ENCODE data around the gene ATP1A3.

Gene ATP1A3

DNA sequence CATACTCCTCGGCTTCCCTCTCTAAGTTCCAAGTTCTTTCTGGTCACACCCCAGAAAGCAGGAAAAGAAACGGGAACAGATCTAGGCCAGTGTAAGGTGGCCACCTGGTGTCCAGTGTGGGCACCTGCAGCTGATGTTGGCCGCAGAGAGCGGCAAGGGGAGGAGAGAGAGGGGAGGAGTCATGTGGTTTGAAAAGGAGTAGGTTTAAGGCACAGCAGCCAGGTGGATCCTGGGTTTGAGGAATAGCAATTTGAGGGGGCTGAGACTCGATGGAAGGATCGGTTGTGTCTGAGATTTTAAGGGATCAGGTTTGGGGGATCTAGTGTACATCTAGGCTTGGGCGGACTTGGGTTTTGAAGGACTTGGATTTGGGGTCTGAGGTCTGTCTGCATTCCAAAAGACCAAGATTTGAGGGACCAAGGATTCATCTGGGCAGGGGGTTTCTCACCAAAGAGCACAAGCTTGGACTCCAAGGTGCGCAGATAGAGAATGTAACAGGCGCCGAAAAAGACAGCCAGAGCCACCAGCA is 36.1 kb downstream of the ATP1A3 start:
- TF ChIP-seq, protein P1, sequence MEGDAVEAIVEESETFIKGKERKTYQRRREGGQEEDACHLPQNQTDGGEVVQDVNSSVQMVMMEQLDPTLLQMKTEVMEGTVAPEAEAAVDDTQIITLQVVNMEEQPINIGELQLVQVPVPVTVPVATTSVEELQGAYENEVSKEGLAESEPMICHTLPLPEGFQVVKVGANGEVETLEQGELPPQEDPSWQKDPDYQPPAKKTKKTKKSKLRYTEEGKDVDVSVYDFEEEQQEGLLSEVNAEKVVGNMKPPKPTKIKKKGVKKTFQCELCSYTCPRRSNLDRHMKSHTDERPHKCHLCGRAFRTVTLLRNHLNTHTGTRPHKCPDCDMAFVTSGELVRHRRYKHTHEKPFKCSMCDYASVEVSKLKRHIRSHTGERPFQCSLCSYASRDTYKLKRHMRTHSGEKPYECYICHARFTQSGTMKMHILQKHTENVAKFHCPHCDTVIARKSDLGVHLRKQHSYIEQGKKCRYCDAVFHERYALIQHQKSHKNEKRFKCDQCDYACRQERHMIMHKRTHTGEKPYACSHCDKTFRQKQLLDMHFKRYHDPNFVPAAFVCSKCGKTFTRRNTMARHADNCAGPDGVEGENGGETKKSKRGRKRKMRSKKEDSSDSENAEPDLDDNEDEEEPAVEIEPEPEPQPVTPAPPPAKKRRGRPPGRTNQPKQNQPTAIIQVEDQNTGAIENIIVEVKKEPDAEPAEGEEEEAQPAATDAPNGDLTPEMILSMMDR (conservative IDR thresholded peaks at IDR 0.05; ENCODE audit: low read depth, low read length): peak; percentile 92
- DNase-seq (ENCODE audit: low read depth): peak; percentile 62
- H3K4me3 ChIP-seq (ENCODE audit: low read length): peak overlapping the region; percentile 85

- DNase-seq (ENCODE audit: low read depth): no peak
- TF ChIP-seq, protein P1 (conservative IDR thresholded peaks at IDR 0.05; ENCODE audit: low read depth, low read length): no peak
- no peak overlapping the region for H3K4me3 ChIP-seq (ENCODE audit: low read length)
Observed at GRCh38 chr19:41957161-41957837, 36.7 kb downstream of the ATP1A3 start.

DNA sequence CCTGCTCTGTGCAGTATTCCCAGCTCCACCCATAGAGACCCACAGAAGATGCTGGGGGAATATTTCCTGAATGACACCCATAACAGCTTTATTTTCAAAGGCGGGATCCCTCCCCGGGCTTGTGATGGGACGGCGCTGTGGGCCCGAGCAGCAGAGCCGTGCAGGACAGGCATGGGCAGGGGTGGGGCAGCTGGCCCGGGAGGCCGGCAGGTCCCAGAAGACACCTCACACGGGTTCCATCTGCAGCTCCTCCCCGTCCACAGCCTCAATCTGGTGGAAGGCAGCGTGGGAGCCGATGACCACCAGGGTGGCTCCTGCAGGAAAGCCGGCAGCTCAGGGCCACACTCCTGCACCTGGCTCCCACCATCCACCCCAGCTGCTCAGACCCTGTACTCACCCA is 37.4 kb downstream of the ATP1A3 start:
- TF ChIP-seq, protein P1 (conservative IDR thresholded peaks at IDR 0.05; ENCODE audit: low read depth, low read length): no peak
- H3K4me3 ChIP-seq (ENCODE audit: low read length): no peak overlapping the region
- no peak for DNase-seq (ENCODE audit: low read depth)

- no peak for DNase-seq (ENCODE audit: low read depth)
- no peak overlapping the region for H3K4me3 ChIP-seq (ENCODE audit: low read length)
- TF ChIP-seq, protein P1 (conservative IDR thresholded peaks at IDR 0.05; ENCODE audit: low read depth, low read length): no peak
Observed at GRCh38 chr19:41955521-41955920, 38.5 kb downstream of the ATP1A3 start.

DNA sequence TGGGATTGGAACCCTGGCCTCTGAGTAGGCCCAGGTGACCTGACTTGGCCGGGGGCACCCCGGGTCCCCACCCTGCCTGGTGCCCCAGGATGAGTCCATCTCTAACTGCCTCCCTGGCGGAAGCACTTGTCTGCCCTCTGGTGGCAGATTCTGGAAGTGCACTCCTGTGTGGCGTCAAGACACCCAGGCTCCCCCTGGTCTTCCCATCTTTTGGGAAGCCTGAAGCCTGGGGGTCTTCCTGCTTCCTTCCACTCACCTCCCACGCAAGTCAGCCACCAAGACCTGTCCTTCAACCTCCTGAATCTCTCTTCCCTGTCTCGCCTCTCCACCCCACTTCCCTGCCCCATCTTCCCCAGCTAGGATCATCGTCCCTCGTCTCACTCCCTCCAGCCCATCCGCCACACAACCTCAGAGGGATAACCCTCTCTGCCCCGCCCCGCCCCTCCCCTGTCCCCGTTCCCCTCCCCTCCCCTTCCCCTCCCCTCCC is 42.3 kb downstream of the ATP1A3 start:
- TF ChIP-seq, protein P1 (conservative IDR thresholded peaks at IDR 0.05; ENCODE audit: low read depth, low read length): peak; percentile 99
- no peak for DNase-seq (ENCODE audit: low read depth)
- H3K4me3 ChIP-seq (ENCODE audit: low read length): no peak overlapping the region

DNA sequence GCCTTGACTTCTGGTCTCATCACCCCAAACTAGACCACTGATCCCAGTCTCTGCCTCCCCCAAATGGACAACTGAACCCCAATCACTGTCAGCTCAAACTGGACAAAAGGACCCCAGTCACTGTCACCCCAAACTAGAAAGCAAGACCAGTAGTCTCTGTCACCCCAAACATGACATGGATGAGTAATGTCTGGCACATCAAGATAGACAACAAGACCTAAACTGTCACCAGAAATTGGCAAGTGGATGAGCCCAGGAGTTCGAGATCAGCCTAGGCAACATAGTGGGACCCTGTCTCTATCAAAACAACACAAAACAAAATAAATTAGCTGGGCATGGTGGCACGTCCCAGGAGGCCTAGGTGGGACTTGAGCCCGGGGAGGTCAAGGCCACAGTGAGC is 46.9 kb downstream of the ATP1A3 start:
- DNase-seq (ENCODE audit: low read depth): no peak
- no peak overlapping the region for H3K4me3 ChIP-seq (ENCODE audit: low read length)
- TF ChIP-seq, protein P1 (conservative IDR thresholded peaks at IDR 0.05; ENCODE audit: low read depth, low read length): no peak
